ENCODE results near the gene CARD11.

Gene CARD11

DNA sequence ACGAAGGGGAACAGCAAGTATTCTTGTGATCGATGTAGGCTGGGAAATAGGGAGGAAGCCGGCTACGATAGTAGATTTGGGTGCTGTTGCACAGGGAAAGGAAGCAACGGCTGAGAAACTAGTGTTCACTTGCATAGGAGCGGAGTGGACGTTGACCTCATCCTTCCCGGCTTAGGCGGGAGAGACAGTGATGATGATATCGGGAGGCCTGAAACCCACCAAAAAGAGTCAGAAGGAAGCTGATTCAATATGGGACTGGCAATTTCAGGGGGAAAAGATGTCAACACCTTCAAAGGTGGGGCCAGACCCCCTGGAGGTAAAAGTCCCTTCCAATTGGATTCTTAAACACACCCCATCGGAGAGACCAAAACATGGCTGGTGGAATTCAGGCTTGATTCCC is 61.3 kb downstream of the CARD11 start:
- no peak overlapping the region for H3K27ac ChIP-seq (replicated peaks)
- TF ChIP-seq GABPA (IDR thresholded peaks at IDR 0.05; ENCODE audit: low read depth): no peak
- no peak for TF ChIP-seq CTCF (IDR thresholded peaks at IDR 0.05; ENCODE audit: insufficient read depth, low read length)
- TF ChIP-seq, protein P1, sequence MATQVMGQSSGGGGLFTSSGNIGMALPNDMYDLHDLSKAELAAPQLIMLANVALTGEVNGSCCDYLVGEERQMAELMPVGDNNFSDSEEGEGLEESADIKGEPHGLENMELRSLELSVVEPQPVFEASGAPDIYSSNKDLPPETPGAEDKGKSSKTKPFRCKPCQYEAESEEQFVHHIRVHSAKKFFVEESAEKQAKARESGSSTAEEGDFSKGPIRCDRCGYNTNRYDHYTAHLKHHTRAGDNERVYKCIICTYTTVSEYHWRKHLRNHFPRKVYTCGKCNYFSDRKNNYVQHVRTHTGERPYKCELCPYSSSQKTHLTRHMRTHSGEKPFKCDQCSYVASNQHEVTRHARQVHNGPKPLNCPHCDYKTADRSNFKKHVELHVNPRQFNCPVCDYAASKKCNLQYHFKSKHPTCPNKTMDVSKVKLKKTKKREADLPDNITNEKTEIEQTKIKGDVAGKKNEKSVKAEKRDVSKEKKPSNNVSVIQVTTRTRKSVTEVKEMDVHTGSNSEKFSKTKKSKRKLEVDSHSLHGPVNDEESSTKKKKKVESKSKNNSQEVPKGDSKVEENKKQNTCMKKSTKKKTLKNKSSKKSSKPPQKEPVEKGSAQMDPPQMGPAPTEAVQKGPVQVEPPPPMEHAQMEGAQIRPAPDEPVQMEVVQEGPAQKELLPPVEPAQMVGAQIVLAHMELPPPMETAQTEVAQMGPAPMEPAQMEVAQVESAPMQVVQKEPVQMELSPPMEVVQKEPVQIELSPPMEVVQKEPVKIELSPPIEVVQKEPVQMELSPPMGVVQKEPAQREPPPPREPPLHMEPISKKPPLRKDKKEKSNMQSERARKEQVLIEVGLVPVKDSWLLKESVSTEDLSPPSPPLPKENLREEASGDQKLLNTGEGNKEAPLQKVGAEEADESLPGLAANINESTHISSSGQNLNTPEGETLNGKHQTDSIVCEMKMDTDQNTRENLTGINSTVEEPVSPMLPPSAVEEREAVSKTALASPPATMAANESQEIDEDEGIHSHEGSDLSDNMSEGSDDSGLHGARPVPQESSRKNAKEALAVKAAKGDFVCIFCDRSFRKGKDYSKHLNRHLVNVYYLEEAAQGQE (IDR thresholded peaks at IDR 0.05; ENCODE audit: insufficient replicate concordance, low read depth): no peak
- no peak for TF ChIP-seq POLR2AphosphoS5 (IDR thresholded peaks at IDR 0.05; ENCODE audit: low read depth)
- no peak for TF ChIP-seq SPI1 (IDR thresholded peaks at IDR 0.05; ENCODE audit: borderline replicate concordance, low read depth)
- H3K4me3 ChIP-seq (replicated peaks; ENCODE audit: insufficient read depth, low read length): no peak overlapping the region
- peaks cover 7% of the 10 kb centered on the region for H3K27me3 ChIP-seq (ENCODE audit: insufficient read depth, poor library complexity, severe bottlenecking)
- DNase-seq (ENCODE audit: low read depth in 1 of 2, low spot score in 1 of 2): no peak

DNA sequence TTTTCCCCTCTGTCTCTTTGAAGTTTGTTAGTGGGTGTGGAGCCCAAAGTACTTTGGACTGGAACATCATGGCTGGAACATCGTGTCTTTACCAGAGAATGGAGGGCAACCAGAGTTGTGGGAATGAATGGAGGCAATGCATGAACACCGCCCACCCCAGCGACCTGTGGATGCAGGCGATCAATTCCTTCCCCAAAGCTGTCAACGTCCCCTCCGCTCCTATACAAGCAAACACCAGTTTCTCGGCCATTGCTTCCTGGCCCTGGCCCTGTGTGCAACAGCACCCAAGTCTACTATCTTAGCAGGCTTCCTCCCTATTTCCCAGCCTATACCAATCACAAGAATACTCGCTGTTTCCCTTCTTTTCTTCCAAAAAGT is 62.6 kb downstream of the CARD11 start:
- no peak overlapping the region for H3K4me3 ChIP-seq (replicated peaks; ENCODE audit: insufficient read depth, low read length)
- TF ChIP-seq CTCF (IDR thresholded peaks at IDR 0.05; ENCODE audit: insufficient read depth, low read length) (no peak), GABPA (IDR thresholded peaks at IDR 0.05; ENCODE audit: low read depth) (no peak), SPI1 (IDR thresholded peaks at IDR 0.05; ENCODE audit: borderline replicate concordance, low read depth) (no peak), POLR2AphosphoS5 (IDR thresholded peaks at IDR 0.05; ENCODE audit: low read depth) (no peak)
- TF ChIP-seq, protein P1 (IDR thresholded peaks at IDR 0.05; ENCODE audit: insufficient replicate concordance, low read depth): no peak
- DNase-seq (ENCODE audit: low read depth in 1 of 2, low spot score in 1 of 2): no peak
- H3K27me3 ChIP-seq (ENCODE audit: insufficient read depth, poor library complexity, severe bottlenecking): peaks cover 7% of the 10 kb centered on the region
- no peak overlapping the region for H3K27ac ChIP-seq (replicated peaks)

GRCh38 chr7:2980401-2981102 is 63.1 kb downstream of the CARD11 start:
- no peak for TF ChIP-seq SPI1 (IDR thresholded peaks at IDR 0.05; ENCODE audit: borderline replicate concordance, low read depth)
- no peak for TF ChIP-seq CTCF (IDR thresholded peaks at IDR 0.05; ENCODE audit: insufficient read depth, low read length)
- no peak for DNase-seq (ENCODE audit: low read depth in 1 of 2, low spot score in 1 of 2)
- H3K27me3 ChIP-seq (ENCODE audit: insufficient read depth, poor library complexity, severe bottlenecking): peaks cover 7% of the 10 kb centered on the region
- H3K27ac ChIP-seq (replicated peaks): no peak overlapping the region
- H3K4me3 ChIP-seq (replicated peaks; ENCODE audit: insufficient read depth, low read length): no peak overlapping the region

DNA sequence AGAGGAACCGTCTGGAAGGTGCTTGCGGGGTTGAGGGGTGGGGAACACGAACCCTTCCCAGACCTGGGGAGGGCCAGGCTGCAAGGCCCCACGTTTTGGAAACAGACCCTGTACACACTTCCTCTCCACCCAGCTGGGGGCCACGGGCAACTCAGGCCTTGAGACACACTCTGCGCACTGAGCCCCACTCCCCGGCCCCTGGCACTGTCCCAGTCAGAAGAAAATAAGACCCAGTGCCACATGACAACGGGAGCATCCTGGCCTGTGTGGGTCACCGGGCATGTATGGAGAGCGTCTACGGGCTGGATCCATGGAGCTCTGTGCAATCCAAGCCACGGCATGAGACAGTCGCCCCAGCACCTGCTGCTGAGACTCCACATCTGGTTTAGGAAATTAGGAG is 63.7 kb downstream of the CARD11 start:
- no peak for DNase-seq (ENCODE audit: low read depth in 1 of 2, low spot score in 1 of 2)
- Histone ChIP-seq H3K4me3 (replicated peaks; ENCODE audit: insufficient read depth, low read length) (no peak overlapping the region), H3K27me3 (ENCODE audit: insufficient read depth, poor library complexity, severe bottlenecking) (peaks cover 7% of the 10 kb centered on the region), H3K27ac (replicated peaks) (no peak overlapping the region)
- TF ChIP-seq, protein P1 (IDR thresholded peaks at IDR 0.05; ENCODE audit: insufficient replicate concordance, low read depth): no peak
- no peak for TF ChIP-seq CTCF (IDR thresholded peaks at IDR 0.05; ENCODE audit: insufficient read depth, low read length)
- no peak for TF ChIP-seq POLR2AphosphoS5 (IDR thresholded peaks at IDR 0.05; ENCODE audit: low read depth)
- no peak for TF ChIP-seq SPI1 (IDR thresholded peaks at IDR 0.05; ENCODE audit: borderline replicate concordance, low read depth)
- no peak for TF ChIP-seq GABPA (IDR thresholded peaks at IDR 0.05; ENCODE audit: low read depth)

All from HL-60 (cell line).